NOMO-1 treated with dmso at 0.1 percent for 144 hours (cell line): ENCODE measurements around the gene MIOS.

Experiments
- DNase-seq: peaks from one replicate; lab custom pipeline; 2025; ENCODE audit not compliant: unreplicated experiment; lab: John Stamatoyannopoulos, UW

MIOS gene

DNA sequence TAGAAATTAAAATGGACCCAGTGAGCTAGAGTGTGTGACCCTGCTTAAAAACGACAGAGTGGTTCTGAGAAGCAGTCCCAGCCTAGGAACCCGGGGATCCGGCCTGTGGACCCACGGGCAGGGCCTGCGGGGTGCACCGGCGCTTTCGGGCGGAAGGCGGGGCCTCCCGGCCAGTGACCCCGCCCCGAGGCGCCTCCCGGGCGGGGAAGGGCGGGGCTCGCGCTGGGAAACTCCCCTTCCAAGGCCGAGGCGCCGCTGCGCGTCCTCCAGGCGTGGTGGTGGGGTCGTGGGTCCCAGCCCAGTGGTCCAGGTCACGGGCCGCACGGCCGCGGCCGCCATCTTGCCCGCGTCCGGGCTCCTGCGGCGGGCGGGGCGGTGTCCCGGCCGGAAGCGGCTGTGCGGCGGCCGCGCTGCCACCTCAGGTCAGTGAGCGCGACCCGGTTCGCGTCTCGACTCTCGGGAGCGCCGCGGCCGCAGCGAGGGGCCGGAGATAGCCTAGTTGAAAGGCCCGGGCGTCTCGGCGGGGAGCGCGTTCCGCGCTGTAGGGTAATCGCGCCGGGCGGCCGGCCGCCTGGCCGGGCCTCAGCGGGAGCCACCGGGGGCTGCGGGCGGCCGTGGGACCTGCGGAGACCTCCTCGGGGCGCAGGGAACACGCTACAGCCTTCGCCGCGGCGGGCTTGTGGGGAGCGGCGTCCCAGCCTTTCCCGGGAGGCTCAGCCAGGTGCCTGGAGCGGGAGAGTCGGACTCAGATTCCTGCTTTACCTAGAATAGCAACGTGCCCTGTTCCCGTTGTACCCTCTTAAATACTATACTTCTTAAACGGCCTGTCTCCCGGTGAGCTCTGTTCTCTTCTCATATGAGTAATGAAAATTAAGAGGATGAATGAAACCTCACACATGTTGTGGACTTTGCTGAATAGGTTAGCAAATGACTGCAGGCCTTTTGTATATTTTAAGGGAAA, at the start of gene MIOS:
Gene MIOS (plus strand): TSS at position 234 of the 961 bp plus-strand sequence. CDS start 5,592 bp downstream, outside the sequence.
- DNase-seq: no peak

DNA sequence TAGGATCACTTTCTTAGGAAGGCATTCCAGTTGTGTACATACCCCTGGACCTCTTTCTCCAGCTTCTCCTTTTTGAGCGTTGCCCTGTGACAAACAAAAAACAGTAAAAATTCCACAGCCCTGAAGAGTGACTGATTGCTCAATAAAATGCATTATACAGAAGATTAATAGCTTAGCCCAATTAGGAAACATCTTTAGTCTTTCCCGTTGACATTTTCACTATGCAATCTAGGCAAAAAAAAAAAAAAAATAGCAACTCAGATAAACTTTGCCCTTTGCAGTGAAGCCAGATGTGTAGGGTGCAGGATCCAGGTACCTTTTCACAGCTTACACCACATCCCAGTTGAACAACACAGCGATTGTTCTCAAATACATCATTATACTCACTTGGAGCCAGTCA, 48.9 kb upstream of the MIOS start:
- DNase-seq: no peak

DNA sequence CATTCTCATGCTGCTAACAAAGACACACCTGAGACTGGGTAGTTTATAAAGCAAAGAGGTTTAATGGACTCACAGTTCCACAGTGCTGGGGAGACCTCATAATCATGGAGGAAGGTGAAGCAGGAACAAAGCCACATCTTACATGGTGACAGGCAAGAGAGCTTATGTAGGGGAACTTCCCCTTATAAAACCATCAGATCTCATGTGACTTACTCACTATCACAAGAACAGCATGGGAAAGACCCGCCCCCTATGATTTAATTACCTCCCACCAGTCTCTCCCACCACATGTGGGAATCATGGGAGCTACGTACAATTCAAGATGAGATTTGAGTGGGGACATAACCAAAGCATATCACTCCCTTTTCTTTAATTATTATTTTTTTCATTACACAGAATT, 47.6 kb upstream of the MIOS start:
- no peak for DNase-seq

DNA sequence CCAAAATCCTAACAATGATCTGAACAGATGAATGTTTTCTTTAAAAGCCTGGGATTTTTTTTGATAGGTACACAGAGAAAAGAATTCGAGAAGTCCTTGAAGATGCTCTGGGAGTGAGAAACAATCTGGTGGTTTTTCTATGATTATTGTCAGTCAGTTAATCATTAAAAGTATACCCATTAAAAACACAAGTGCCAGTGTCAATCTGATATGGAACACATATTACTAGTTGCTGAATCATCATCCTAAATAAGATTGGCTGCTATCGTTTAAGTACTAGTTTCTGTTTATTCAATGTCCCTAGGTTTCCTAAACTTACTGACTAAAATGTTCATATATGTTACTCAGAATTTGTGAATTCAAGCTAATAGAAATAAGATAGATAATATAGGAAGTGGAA, 47.2 kb upstream of the MIOS start:
- DNase-seq: no peak

DNA sequence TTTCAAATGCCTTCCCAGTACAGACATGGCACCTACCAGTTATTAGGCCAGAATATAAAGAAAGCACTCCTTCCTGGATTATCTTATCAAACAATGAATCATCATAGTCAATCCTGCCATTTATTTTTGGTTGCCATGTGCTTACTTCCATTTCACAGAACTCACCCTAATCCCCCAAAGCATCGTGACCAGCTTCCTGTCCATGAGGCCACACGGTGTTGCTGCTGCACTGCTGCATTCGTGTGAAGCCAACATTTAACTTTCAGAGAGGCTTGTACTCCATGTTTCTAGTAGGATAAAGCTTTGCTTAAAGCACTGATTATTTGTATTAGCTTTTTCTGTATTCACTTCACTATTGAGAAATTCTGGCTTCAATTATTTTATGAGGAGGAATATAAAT, 45.4 kb upstream of the MIOS start:
- no peak for DNase-seq

DNA sequence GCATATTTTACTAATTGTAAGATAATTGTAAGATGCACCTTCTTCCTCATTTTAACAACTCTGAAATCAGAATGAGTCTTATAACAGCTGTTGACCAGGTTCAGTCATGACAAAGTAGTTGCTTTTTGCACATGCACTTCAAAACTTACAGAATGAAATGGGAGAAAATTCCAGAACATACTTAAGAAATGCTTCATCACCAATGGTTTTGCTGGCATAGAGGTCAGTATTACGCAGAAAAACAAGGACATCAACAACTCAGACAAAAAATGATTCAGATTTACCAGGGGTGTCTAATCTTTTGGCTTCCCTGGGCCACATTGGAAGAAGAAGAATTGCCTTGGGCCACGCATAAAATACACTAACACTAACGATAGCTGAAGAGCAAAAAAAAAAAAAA, 44.3 kb upstream of the MIOS start:
- DNase-seq: no peak

DNA sequence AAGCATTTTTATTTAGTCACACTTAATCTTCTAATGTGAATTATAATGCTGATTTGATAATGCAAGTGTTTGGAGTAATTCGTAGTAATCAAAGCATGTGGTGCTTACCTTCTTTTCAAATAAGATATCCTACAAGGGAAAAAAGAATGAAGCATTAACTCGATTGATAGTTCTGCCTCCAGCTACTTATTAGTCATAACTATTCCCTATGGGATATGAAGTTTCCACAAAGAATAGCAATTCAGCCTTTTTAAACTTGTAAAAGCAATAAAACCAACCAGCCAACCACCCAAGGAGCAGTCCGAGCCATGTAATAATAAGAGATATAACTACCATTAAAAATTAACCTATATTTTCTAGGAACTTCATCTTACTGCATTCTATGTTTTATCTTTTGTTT, 42.6 kb upstream of the MIOS start:
- no peak for DNase-seq

DNA sequence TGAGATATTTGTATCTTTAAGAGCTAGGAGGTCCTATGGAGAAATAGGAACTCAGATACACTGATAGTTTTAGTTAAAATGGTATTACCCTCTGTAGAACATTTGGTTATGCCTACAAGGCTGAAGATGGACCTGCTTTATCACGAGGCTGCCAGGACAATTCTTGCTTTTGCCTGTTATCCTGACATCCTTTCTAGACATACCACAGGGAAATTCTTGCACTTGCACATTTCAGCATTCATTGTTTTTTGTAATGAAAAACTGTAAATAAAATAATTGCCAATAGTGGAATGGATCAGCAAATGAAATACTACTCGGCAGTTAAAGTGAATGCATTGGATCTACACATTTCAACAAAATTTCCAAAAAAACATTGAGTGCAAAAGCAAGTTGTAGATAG, 40.7 kb upstream of the MIOS start:
- no peak for DNase-seq

DNA sequence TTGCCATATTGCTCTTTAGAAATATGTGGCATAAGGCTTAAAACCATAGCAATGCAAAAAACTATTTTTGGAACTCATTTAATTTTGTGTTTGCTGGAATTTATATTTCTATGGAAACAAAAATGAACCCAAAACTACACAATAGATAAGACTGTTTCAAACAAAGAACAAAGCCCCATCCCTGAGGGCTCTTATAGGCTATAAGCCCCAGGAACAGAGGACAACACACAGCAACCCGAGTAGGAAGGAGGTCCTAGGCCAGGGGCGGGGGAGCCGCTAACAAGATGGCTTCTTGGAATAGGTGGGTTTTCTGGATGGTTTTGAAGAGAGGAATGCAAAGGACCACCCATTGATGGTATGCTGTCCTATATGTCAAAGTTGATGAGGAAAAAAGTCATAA, 39.6 kb upstream of the MIOS start:
- no peak for DNase-seq

DNA sequence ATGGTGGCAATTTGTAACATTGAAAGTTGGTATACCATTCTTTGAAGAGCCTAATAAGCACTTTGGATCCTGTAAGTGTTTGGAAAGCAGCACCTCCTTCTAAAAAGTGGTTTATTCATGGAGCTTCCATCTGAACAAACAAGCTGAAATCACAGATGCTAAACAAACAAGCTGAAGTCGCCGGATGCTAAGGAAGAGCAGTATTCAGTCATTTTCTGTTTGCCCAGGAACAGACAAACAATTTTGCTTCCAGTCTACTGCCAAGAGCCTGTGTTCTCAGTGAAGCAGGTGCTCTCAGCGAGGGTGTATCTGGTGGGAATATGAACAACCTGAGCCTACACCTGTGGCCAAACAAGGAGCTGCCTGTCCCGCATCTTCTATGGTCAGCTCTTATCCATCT, 37.4 kb upstream of the MIOS start:
- DNase-seq: no peak

DNA sequence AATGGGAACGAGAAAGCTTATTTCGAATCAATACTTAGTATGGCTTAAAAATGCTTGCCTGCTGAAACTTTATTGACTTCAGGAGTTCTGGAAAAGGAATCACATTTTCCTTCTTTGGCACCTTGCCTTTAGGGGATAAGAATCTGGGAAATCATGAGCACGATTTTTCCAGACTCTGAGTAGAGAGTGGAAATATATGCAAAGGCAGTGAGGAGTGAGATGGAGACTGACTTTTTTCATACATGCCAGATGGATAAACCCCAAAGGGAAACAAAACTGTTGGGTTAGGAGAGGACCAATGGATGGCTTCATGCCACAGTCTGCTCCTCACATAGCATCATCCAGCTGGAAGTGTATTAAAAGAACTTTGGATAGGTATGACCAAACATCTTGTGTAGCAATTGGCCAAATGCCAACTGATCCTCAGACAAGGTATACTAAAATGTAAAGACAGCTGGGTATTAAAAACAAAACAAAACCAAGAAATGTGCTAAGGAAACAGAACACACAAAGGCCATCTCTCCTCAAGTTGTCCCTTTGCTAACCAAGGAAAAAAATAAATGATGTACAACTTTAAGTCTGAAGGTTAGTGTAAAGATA, 32.8 kb upstream of the MIOS start:
- no peak for DNase-seq

DNA sequence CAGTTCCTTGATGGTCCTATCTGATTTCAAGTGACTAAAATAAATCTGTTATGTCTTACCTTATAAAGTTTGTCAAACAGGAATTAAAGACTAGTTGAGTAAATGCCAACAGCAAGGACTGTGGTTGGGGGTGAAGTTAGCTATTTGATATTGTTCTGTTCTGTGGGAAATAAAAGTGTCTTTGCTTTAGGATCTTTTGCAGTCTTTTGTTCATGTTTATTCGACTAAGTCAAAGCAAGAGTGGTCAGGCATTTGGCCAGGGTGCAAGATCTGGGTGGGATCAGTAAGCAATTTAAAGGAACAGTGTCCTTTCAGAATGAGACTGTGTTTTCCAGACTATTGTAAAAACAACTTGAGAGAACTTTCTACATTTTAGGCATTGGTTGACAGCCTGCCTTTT, 31.0 kb upstream of the MIOS start, which contains the start of gene COL28A1:
Gene COL28A1 (minus strand): TSS at position 183 of the 400 bp plus-strand sequence. CDS start 2,998 bp downstream, outside the sequence.
- no peak for DNase-seq

DNA sequence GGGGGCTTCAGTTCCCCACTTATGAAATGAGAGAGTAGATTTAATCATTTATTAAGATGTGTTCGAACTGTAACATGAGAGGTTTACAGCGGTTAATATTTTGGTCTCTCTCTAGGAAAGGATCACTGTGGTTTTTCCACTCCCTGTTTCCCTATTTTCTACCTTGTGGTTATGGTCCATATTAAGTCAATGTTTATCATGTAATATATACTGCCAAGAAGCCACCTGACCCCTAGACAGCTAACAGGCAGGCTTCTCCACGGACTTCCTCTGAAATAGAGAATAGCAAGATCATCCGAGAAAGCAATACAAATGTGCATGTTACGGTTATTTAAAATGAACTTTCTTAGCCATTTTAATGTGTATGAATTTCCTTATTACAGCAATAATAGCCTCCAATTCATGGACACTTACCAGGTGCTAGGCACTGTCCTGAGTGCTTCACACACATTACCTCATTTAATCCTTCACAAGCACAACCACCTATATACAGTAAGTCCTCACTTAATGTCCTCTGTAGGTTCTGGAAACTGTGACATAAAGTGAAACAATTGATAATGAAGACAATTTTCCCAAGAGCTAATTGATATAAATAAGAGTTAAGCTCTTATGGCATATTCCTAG, 30.2 kb upstream of the MIOS start:
- DNase-seq: no peak

DNA sequence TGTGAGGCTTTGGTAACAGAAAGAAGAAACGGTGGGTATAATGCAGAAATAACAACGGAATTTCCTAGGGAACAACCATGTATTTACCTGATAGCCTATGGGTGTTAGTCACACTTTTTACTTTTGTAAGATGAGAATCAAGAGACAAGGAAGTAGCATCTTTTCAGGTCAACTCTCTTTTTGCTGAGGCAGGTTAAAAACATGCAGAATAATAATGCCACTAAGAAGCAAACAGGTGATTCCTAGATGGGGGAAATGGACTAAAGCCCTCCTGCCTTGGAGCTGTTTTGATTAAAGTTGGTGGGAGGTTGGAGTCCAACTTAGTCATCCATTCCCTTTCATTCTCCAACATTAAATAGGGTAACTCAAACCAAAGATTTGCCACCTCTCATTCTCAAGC, 29.0 kb upstream of the MIOS start:
- DNase-seq: no peak

DNA sequence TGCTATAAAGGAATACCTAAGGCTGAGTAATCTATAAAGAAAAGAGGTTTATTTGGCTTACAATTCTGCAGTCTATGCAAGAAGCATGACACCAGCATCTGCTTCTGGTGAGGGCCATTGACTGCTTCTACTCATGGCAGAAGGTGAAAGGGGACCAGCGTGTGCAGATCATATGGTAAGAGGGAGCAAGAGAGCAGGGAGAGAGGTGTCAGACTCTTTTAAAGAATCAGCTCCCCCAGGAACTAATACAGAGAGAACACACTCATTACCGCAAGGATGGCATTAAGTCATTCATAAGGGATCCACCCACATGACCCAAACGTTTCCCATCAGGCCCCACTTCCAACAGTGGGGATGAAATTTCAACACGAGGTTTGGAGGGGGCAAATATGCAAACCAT, 27.5 kb upstream of the MIOS start:
- DNase-seq: no peak

DNA sequence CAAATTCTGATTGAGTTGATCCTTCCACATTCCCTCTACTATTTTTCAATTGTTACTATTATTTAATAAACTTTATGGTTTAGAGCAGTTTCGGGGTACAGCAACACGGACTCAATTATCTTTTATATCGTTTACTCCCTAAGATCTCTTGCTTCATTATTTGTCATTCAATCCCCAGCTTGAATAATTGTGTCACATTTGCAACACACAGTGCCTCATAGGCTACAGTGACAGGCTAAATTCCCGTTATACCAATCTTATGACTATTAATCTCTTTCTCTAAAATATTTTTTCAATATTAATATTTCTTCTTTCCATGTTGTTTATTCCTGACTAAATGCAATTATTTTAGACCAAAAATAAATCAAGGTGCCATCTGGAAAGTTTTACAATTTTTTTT, 27.0 kb upstream of the MIOS start:
- no peak for DNase-seq

DNA sequence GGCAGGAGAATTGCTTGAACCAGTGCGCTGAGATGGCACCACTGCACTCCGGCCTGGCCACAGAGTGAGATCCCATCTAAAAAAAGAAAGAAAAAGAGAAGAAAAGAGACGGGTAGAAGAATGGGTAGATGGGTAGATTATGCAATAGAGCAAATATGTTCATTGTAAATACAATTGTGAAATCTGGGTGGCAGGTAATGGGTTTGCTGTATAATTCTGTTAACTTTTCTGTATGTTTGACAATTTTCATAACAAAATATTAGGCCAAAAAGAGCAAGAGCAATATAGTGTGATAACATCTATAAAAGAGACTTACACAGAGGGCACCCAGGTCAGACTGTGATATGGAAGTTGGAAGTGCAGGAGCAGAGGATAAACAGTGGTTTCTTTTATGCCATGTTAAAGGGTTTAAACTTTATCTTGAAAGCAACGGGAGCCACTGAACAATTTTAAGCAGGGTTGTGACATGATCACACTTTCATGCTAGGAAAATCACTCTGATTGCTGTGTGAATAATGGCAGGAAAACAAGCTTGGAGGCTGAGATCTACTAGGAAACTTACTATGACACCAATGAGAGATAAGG, 24.3 kb upstream of the MIOS start:
- no peak for DNase-seq

DNA sequence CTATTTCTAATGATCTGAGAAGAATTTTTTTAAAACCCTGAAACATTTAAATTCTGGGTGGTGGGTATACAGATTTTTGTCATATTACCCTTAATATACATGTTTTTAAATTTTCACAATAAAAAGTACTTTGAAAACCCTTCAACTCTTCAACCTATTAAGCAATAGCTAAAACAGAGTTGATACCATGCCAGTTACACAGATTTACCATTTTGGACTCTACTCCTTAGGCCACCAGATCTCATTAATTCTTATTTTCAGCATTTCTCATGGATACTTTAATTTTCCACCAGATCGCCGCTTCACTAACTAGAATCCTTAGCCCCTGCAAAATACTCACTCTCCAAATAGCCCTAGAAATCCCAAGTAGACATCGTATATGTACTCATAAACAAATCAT, 18.3 kb upstream of the MIOS start:
- DNase-seq: no peak

DNA sequence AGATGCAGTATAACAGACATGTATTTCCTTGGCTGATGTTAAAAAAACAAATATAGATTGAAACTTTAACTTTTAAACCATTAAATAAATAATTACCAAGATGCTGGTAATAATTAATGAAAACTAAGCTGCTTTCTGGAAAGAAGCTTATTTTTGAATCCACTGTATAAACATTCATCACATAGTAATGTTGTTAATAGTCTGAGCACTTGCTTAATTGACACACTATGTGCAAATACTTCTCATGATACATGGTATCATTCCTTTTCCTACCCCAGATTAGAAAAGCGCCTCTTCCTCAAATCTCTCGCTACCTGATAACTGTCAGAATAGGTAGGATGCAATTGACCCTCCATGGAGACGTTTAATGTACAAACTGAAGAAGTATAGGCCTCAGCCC, 16.0 kb upstream of the MIOS start:
- no peak for DNase-seq

DNA sequence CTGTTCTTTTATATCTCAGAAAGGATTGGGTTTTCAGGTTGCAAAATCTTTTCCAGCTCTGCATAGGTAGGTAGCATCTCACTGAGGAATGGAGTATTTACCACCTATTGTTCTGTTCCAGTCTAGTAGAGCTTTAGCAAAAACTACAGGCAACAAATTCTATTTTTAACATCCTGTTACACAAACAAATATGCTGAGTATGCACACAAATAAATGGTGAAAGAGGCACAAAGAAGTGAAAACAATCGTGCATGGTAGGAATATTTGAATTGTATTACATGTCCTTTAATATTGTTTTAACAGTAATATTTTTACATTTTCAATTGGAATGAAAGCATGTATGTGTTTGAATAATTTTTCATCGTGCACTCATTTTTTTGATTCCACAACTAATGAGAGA, 14.5 kb upstream of the MIOS start:
- no peak for DNase-seq

DNA sequence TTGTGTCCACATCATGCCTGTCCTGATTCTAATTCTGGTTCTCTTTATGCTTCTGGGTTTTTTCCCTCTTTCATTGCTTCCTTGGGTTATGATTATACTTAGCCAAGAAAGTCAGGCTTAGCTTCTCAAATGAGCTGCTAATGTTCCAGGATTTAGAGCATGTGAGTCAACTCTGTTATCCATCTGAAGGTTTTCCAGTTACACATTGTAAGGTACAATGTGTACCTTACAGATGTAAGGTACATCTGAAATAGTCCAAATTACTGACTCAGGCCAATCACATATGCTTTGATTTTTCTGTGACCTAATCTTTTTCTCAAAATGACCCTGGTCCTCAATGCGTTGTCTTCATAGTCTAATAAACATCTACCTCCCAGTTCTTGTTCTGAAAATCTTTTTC, 13.3 kb upstream of the MIOS start:
- no peak for DNase-seq

DNA sequence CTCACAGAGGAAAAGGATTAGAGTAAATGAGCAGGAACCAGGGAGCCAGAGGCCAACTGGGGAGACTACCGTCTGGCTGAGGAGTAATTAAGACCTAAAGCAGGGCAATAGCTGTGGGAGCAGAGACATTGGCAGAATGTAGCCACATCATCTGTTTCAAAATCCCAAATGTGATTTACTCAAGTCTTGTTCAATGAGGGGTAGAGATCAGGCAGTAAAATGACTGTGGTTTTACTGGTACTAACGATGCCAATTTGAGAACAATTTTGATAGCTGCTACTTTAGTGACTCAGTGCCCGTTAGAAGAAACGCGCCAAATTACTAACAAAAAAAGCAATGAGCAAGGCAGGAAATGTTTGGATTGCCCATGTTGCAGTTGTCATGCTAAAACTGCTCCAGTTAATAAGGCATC, 12.7 kb upstream of the MIOS start:
- DNase-seq: peak; percentile 34
